NCI-H510A treated with DMSO at 0.1 percent for 48 hours (cell line): ENCODE data around the gene ITPR3.
"Not testable (repeated sequence)": the region's sequence is repeated elsewhere in the genome, so short reads cannot be mapped to it uniquely, and the experiment has no call there.

ENCODE experiments used
- DNase-seq: peaks from one replicate; lab custom pipeline; 2025; lab: John Stamatoyannopoulos, UW

ITPR3 gene

DNA sequence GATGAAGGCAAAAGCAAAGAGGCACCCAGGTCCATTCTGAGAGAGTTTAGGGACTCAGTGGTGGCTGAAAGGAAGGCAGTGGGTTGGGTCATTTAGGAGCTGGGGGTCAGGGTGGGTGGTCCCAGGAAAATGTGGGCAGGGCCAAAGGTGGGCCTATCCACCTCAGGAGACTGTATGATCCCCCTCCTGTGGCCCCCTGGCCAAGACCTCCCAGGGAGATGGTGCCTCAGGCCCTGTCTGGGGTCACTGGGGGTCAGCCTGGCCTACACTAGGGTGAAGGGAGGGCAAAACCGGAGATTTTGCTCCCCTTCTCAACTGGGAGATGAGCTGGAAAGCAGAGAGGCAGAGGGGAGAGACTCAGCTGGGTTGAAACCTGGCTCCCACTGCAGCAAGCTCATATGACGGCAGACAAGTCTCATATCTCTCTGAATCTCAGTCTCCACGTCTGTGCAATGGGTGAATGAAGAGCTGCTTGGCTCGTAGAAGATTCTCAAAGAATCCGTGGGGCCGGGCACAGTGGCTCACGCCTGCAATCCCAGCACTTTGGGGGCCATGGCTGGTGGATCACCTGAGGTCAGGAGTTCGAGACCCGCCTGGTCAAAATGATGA lies 29.6 kb upstream of the ITPR3 start:
- DNase-seq: no peak

DNA sequence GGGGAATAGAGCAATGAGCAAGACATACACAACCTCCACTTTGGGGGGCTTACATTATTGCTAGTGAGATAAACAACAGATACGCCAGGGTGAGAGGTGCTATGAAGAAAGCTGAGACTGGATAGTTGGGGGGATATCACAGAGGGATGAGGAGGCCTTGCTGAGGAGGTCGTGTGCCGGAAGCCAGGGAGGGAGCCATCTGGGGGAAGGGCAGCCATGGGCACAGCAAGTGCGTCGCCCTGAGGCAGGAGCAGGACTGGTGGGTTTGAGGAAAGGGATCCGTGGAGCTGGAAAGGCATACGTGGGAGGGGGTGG lies 28.9 kb upstream of the ITPR3 start:
- no peak for DNase-seq

DNA sequence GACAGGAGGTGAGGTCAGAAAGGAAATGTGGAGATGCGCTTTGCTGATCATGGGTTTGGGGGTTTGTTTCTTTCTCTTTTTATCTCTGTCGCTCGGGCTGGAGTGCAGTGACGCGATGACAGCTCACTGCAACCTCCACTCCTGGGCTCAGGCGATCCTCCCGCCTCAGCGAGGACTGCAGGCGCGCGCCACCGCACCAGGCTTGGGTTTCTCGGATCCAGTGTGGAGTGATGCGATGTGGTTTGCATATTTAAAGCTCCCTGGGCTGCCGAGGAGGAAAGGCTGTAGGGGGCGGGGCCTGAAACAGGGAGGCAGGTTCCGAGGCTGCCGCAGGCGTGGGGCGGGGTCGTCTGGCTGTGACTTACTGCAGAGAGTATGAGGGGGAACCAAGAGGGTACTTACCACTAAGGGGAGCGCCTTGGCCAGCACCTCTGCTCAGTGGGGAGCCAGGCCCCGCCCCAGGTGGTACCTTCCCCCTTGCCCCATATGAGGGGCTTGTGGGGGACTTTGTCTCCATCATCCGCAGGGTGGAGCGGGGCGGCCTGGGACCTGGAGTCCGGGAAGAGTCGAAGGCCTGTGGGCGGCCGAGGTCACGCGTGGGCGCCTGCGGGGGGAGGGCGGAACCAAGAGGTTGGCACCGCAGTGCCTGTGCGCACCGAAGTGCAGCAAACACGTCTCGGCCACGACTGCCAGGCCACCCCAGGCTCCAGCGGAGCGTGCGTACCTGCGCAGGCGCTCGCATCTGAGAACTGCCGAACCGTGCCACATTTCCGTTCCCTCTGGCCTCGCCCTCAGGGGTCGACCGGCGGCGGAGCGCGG lies 28.3 kb upstream of the ITPR3 start:
- no peak for DNase-seq

DNA sequence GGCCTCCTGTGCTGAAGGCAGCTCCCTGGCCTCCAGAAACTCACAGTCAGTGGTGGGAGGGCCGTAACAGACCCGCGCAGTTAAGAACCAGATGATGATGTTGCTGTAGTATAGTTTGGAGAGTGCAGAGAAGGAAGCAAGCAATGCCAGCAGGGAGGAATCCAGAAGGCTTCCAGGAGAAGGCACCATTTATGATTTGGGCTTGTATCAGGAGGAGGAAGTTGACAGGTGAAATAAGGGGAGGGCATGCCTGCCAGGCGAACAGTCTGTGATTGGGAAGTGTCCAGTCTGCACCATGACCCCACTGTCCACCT lies 27.8 kb upstream of the ITPR3 start:
- no peak for DNase-seq

DNA sequence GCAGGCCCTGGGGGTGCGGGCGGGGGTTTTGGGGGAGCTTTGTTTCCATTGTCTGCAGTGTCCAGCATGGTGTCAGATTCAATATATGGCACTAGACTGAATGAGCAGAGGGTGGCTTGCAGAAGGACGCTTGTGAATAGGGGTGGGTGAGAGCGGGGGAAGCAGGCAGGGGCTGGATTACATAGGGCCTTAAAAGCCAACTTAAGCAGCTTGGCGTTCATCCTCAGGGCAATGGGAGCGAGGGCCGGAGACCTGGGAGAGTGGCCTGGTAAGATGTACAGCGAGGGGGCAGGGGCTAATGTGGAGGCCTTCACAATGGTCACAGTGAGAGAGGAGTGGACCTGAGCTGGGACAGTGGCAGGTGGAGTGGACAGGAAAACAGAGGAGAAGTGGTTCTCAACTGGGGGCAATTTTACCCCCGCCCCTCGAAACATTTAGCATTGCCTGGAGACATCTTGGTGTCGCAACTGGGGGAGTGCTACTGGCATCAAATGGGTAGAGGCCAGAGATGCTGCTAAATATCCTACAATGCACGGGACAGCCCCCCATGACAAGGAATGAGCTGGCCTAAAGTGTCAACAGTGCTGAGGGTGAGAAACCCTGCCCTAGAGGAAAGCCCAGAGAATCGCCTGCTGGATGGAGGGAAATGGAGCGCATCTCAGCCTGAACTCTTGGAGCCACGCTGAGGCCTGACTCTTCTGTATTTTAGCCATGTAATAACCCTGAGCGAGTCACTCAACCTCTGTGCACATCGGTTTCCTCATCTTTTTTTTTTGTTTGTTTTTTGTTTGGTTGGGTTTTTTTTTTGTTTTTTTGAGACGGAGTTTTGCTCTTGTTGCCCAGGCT lies 25.9 kb upstream of the ITPR3 start:
- no peak for DNase-seq

DNA sequence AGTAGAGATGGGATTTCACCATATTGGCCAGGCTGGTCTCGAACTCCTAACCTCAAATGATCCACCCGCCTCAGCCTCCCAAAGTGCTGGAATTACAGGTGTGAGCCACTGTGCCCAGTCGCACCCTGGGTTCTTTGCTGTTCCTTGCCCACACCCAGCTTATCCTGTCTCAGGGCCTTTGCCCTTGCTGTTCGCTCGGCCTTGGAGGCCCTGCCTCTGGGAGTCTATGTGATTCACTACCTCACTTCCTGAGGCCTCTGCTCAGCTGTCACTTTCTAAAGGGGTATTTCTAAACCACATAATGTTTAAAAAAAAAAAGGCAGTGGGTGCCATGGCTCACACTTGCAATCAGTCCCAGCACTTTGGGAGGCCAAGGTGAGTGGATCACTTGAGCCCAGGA lies 24.2 kb upstream of the ITPR3 start:
- DNase-seq: not testable (repeated sequence)

DNA sequence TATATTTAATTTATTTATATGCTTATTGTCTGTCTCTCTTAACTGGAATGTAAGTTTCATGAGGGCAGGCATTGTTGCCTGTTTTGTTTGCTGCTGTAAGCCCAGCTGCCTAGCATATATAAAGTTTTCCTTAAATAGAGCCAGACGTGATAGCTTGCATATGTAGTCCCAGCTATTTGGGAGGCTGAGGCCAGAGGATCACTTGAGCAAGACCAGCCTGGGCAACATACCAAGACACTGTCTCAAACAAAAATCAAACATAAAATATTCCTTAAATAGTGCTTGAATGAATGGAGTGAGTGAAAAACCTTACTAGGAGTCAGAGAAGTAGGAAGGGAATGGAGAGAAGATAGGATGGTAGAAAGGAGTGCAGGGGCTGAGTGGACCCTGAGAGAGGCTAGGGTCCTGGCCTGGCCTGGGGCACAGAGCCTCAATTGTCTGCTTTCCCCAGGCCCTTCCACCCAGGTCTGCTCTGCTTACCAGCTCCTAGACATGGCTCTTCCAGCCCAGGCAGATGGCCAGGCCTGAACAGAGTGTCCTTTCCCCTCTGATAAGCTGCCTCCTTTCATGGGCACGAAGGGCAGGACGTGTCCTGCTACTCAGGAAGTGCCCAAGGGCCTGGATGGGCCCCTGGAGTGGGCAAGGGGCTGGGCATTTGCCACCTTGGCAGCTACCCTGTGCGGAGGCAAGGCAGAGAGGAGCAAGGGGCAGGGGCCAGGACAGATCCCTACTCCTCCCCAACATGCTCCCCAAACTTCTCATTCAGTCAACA lies 23.4 kb upstream of the ITPR3 start:
- DNase-seq: no peak

DNA sequence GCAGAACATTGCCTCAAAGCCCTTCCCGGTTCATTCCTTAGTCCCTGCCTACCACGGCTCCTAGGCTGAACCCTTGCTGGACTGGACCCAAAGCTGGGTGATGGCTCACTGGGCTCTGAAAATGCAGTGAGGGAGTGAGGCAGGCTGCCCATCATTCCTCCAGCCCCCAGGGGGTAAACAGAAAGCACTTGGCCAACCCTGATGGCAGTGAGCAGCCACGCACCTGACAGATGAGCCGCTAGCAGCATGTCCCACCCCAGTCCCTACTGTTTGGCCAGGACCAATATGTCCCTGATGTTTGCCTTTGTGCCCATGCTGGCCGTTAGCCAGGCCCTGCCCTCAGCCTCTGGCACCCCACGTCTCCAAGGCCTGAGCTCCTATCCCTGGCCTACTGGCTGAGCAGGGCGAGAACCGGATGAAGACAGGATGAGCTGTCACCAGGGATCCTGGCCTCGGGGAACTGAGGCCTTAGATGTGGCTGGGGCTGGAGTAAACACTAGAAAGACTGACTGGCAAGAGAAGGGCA lies 21.6 kb upstream of the ITPR3 start:
- DNase-seq: no peak

DNA sequence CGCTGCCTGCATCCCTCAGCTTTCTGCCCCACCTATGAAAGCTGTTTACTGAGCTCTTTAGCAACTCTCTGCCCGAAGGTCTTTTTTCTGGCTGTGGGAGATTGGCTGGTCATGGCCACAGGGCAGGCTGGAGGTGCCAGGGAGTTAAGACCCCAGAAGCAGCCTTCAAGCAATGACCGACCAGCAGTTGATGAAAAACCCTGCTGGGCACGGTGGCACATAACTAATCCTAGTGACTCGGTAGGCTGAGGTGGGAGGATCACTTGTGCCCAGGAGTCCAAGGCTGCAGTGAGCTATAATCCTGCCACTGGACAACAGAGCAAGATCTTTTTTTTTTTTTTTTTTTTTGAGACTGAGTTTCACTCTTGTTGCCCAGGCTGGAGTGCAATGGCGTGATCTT lies 20.4 kb upstream of the ITPR3 start:
- no peak for DNase-seq

DNA sequence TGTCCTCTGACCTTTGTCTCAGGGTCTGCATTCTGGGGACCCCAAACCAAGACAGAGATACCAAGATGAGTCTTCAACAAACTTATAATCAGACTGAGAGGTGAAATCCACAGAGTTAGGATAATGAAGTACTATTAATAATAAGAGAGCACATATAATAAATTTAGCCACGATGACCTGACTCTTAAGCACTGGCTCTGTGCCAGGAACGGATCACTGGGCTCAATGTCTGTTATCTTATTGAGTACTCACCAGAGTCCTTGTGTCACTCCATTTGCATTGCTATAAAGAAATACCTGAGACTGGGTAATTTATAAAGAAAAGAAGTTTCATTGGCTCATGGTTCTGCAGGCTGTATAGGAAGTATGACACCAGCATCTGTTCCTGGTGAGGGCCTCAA lies 18.9 kb upstream of the ITPR3 start:
- peak; percentile 49 for DNase-seq

DNA sequence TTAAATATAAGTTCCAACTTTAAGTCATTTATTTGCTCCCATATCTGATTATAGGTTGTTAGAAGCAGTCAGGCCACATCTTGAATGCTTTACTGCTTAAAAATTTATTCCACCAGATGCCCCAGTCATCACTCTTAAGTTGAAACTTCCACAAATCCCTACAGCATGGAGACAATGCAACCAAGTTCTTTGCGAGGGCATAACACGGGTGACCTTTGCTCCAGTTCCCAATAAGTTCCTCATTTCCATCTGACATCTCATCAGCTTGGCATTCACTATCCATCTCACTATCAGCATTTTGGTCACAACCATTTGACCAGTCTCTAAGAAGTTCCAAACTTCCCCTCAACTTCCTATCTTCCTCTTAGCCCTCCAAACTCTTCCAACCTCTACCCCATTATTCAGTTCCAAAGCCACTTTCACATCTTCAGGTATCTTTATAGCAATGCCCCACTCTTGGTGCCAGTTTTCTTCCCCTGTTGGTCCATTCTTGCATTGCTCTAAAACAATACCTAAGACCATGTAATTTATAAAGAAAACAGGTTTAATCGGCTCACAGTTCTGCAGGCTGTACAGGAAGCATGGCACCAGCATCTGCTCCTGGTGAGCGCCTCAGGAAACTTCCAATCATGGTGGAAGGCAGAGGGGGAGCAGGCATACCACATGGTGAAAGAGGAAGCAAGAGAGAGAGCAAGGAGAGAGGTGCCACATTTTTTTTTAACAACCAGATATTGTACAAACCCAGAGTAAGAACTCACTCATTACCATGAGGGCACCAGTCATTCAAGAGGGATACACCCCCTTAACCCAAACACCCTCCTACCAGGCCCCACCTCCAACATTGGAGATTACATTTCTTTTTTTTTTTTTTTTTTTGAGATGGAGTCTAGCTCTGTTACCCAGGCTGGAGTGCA lies 15.9 kb upstream of the ITPR3 start:
- DNase-seq: no peak

DNA sequence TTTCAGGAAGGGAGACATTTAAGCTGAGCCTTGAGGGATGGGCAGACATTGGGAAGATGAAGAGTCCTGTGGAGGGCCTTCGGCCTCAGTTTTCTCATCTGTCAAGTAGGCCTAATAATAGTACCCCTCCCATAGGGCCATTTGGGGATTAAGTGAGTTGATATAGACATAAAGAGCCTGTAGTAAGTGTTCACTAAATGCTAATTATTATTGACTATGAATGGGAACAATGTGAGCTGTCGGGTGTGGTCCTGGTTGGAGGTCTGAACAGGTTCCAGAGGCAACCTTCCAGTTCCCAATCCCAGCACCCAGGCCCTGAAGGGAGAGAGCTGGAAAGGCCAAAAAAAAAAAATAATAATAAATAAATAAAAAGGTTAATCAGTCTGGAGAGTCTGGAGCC lies 14.5 kb upstream of the ITPR3 start:
- no peak for DNase-seq

DNA sequence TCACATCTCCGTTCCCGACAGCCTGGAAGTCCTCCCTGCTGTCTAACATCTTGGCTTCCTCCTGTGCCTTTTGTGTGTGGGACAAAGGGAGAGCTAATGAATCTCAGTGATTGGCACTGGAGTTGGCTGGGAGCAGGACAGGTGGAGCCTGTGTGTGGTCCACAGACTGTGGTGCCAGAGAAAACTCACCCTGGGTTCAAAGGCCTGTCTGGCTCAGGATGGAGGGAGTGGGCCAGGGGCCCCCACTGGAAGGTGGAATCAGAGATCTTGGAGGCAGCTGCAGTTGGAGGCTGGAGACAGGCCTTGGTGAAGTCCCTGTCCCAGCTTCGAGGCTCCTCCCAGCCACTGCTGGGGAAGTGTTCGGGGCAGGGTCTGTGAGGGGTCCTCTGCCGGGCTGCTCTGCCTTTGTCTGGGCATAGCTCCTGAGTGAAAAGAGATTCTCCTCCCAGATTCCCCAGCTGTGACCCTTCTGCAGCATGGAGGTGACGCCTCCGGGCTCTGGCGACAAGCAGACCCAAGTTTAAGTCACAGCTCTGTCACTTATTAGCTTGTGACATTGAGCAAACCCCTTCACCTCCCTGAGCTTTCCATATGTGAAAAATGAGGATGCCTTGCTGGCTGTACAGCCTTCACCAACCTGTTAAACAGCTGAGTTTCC lies 13.9 kb upstream of the ITPR3 start:
- no peak for DNase-seq

DNA sequence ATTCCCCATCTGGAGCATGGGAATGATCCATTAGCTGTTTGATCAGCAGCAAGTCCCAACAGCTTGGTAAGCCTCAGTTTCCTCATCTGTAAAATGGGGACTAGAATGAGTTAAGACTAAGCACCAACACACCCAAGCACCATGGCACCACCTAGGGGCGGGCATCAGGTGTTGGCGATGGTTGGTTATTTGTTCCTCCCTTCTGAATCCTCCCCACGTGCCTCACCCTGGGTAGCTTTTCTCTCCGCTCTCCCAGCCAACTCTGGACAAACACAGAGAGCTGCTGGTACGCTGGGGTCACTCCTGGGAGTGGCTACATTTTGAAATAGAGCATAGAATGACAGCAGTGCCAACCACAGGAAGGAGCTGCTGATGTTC lies 13.3 kb upstream of the ITPR3 start:
- no peak for DNase-seq

DNA sequence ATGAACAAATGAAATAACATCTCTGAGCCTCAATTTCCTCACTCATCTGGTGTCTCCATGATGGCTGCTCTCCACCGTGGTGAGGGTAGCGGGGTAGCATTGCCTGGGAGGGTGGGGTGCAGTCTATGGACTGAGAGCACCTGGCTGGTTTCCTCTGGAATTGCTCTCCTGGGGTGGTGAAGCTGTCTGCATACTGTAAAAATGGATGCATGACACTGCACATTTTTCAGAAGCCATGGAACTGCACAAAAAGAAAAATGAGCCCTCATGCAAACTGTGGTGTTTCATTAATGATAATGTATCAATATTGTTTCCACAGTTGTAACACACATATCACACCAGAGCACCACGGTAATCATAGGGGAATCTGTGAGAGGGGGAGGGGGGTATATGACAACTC lies 12.1 kb upstream of the ITPR3 start:
- DNase-seq: no peak

DNA sequence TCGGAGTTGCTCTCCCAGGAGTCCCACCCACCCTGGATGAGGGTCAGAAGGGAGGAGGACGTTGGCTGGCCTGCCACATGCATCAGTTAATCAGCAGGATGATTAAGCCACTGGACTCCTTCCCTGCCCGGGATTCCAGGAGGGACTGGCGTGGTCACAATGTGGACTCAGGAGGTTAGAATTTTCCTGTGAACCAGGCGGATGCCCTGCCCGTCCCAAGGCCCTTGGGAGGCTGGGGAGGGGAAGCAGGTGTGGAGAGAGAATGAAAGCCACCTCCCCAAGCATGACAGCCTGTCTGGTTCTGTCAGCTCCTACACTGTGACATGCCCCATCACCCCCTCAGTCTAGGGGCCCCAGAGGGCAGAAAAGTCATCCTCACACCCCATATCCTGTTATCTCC lies 11.6 kb upstream of the ITPR3 start:
- no peak for DNase-seq

DNA sequence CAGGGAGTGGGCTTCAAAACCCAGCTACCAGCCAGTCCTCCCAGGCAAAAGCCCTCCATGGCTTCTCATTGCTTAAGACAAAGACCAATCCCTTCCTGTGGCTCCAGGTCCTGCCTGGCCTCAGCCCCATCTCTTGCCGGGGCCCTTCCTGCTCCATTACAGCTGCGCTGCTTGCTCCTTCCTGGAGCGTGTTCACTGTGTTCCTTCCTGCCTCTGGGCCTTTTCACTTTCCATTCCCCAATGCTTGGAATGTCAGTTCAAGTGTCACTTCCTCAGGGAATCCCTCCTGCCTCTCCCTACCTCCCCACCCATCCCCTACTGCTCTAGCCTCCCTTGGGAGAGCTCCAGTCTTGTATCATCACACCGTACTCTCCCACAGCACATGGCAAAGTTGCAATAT lies 11.1 kb upstream of the ITPR3 start:
- no peak for DNase-seq

DNA sequence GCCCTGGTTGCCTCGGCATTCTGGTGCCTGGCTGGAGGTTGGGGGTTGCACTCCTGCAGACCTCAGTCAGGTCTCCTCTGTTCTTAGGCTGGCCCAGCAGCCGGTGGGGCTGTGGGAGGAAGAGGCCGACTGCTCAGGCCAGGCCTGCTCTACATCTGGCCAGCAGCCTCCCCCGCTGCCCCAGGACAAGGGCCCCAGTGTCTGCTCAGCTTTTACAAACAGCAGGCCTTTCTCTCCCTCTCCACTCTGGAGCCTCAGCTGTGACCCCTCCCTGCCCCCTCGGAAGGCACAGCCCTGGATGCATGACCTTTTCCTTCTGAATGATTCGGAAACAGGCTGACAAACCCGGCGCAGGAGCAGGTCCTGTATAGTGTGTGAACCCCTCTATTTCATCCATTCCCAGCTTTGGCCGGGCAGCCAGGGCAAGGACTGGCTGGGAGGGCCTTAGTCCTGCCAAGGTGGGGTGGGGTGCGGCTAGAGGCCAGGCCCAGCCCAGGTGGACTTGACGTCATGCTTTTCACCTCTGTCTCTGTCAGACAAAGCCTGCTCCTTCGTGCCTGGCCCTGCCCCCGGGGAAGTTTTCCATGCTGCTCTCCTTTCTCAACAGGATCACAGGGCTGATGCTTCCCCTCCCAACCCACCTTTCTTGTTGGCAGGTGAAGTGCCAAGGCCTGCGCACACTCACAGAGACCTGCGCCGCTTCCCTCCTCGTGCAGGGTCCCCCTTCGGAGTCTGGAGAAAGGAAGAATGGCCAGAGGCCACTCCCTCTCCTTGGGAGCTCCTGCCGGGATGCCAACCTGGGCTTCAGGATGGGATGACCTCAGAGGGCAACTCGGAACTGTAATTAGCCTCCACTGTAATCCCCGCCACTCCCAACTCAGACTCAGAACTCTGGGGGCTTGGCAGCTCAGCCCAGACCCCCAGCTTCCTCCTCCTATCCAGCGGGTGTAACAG lies 10.1 kb upstream of the ITPR3 start:
- no peak for DNase-seq

DNA sequence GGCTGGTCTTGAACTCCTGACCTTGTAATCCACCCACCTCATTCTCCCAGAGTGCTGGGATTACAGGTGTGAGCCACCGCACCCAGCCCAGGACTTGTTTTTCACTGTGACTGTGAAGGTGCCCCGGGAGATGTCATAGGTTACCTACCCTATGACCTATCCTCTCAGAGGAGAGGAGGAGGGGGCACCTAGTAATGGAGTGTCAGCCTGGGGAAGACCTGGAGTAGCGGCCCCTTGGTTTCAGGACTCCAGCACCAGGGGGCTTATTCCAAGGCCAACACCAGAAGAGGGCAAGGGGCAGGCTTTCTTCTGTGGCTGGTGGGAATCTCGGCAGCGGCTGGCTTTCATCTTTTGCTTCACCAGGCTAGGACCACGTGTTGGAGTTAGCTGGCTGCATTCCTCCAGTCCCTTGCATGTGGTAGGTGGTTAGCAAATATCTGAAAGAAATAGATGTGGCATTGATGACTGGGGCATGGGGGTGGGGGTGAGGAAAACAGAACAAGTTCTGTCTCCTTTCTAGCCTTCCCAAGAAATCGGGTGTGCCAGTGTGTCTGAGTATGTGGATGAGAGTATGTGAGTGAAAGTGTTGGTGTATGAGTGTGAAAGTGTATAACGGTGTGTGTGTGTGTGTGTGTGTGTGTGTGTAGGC lies 7.9 kb upstream of the ITPR3 start:
- DNase-seq: no peak
